OCI-LY1 (cell line): ENCODE data around the gene FBXL4.

ENCODE experiments used
- EZH2 ChIP-seq: fragments of 200-600 bp; sonication (generic), shearing (Covaris generic); IDR thresholded peaks from 2 replicates; pipeline ENCODE4 v1.8.0; 2017; ENCODE audit warnings: borderline replicate concordance, mixed run types, mild to moderate bottlenecking, antibody characterized with exemption, low read length, moderate library complexity, mixed read lengths
- TF ChIP-seq, protein P1 (sequence below): fragments of 200-600 bp; sonication (generic), shearing (Covaris generic); IDR thresholded peaks from 2 replicates; pipeline ENCODE4 v1.5.1; 2017; ENCODE audit warnings: mild to moderate bottlenecking, antibody characterized with exemption, low read length, moderate library complexity, mixed read lengths

- TF ChIP-seq, protein P1, sequence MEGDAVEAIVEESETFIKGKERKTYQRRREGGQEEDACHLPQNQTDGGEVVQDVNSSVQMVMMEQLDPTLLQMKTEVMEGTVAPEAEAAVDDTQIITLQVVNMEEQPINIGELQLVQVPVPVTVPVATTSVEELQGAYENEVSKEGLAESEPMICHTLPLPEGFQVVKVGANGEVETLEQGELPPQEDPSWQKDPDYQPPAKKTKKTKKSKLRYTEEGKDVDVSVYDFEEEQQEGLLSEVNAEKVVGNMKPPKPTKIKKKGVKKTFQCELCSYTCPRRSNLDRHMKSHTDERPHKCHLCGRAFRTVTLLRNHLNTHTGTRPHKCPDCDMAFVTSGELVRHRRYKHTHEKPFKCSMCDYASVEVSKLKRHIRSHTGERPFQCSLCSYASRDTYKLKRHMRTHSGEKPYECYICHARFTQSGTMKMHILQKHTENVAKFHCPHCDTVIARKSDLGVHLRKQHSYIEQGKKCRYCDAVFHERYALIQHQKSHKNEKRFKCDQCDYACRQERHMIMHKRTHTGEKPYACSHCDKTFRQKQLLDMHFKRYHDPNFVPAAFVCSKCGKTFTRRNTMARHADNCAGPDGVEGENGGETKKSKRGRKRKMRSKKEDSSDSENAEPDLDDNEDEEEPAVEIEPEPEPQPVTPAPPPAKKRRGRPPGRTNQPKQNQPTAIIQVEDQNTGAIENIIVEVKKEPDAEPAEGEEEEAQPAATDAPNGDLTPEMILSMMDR: no peak
- no peak for TF ChIP-seq EZH2
These were observed 111.5 kb downstream of the FBXL4 start for GRCh38 chr6:98836025-98836961.
